Endothelial cell of umbilical vein (primary cell): Measurements from ENCODE around the gene STX16. TPM values are rescaled to one million over a fixed set of nuclear protein-coding genes. Genes with fewer than 3 reads are reported as not detected.

Experiments used
- BruUV-seq: library from RNA; stranded (reverse); fragments of 400-500 nt; replicated peaks from 2 replicates; lab custom pipeline; 2021; lab: Mats Ljungman, UMichigan
- CTCF ChIA-PET: fragments of 300-600, 350-600 bp; sonication (Branson Sonifier 250); formaldehyde crosslinking; loops from one replicate; lab custom pipeline; 2021; ENCODE audit warnings: antibody characterized with exemption, inconsistent platforms; lab: Charles Lee
- POLR2A ChIA-PET: fragments of 300-600, 350-600 bp; sonication (Branson Sonifier 250); formaldehyde crosslinking; loops from one replicate; lab custom pipeline; 2021; ENCODE audit warnings: antibody characterized with exemption, inconsistent platforms; lab: Charles Lee
- DNase-seq: peaks from one replicate; pipeline ENCODE4 v3.0.0-alpha.2; 2011; ENCODE audit warnings: low read depth, low spot score
- FAIRE-seq: peaks from 2 replicates; lab custom pipeline; 2011; peaks lifted over from hg19 to GRCh38; lab: Jason Lieb, UNC
- H2AFZ ChIP-seq: 2 replicates; pipeline ENCODE4 v1.6.0; 2012; ENCODE audit warnings: low read depth, low read length, control low read depth, inconsistent platforms
- H3K27ac ChIP-seq: 2 replicates; pipeline ENCODE4 v1.5.1; 2011; ENCODE audit warnings: low read depth, mild to moderate bottlenecking, control low read depth, low read length, moderate library complexity; ENCODE audit not compliant: insufficient read depth
- H3K27me3 ChIP-seq, 2 experiments: 2 replicates each; pipeline versions ENCODE4 v1.6.0 to v1.6.1; 2011; ENCODE audit warnings: low read length in 2 of 2, mixed read lengths in 1 of 2; ENCODE audit not compliant: control insufficient read depth in 2 of 2, insufficient read depth in 2 of 2
- H3K36me3 ChIP-seq, 2 experiments: 2 replicates in 1 of 2; 3 replicates in 1 of 2; pipeline ENCODE4 v1.5.1; 2011; ENCODE audit warnings: low read length in 2 of 2, mild to moderate bottlenecking in 1 of 2, moderate library complexity in 1 of 2; ENCODE audit not compliant: control insufficient read depth in 2 of 2, insufficient read depth in 2 of 2; ENCODE audit errors: extremely low read depth in 1 of 2
- H3K4me1 ChIP-seq: 3 replicates; pipeline ENCODE4 v1.5.1; 2011; ENCODE audit warnings: mild to moderate bottlenecking, low read length; ENCODE audit not compliant: control insufficient read depth, insufficient read depth; ENCODE audit errors: extremely low read depth
- H3K4me2 ChIP-seq: 2 replicates; pipeline ENCODE4 v1.6.1; 2011; ENCODE audit warnings: low read length, control low read depth, mixed read lengths; ENCODE audit not compliant: insufficient read depth
- H3K4me3 ChIP-seq, 3 experiments: fragments of 200-600 bp in 1 of 3; sonication (generic), shearing (Covaris generic) in 1 of 3; replicated peaks in 1 of 3; 2 replicates each; pipeline ENCODE4 v1.5.1; 2011 to 2016; ENCODE audit warnings: control low read depth in 3 of 3, low read length in 3 of 3, mild to moderate bottlenecking in 2 of 3, inconsistent platforms in 1 of 3, low read depth in 1 of 3, moderate library complexity in 1 of 3; ENCODE audit not compliant: insufficient read depth in 1 of 3
- H3K79me2 ChIP-seq: 2 replicates; pipeline ENCODE4 v1.6.0; 2012; ENCODE audit warnings: low read length, inconsistent platforms; ENCODE audit not compliant: control insufficient read depth, insufficient read depth
- H3K9ac ChIP-seq: replicated peaks from 2 replicates; pipeline ENCODE3; 2011; ENCODE audit warnings: low read length, control low read depth; ENCODE audit not compliant: insufficient read depth; ENCODE audit errors: extremely low read depth
- H3K9me1 ChIP-seq: replicated peaks from 3 replicates; pipeline ENCODE4 v1.6.0; 2011; ENCODE audit warnings: mild to moderate bottlenecking, low read length; ENCODE audit not compliant: control insufficient read depth, insufficient read depth; ENCODE audit errors: extremely low read depth
- H3K9me3 ChIP-seq: replicated peaks from 2 replicates; pipeline ENCODE4 v1.5.1; 2012; ENCODE audit warnings: low read length, inconsistent platforms; ENCODE audit not compliant: control insufficient read depth, insufficient read depth
- H4K20me1 ChIP-seq: replicated peaks from 2 replicates; pipeline ENCODE3; 2011; ENCODE audit warnings: mild to moderate bottlenecking, low read length; ENCODE audit not compliant: control insufficient read depth, insufficient read depth; ENCODE audit errors: extremely low read depth
- EZH2 ChIP-seq: IDR thresholded peaks from 2 replicates; pipeline ENCODE4 v1.6.1; 2012; ENCODE audit warnings: borderline replicate concordance, low read depth, mild to moderate bottlenecking, moderate library complexity, low read length, inconsistent platforms; ENCODE audit not compliant: severe bottlenecking
- FOS ChIP-seq: IDR thresholded peaks from 2 replicates; pipeline ENCODE4 v1.6.1; 2011; ENCODE audit warnings: mild to moderate bottlenecking, low read length, moderate library complexity, borderline replicate concordance; ENCODE audit not compliant: insufficient read depth
- GATA2 ChIP-seq: IDR thresholded peaks from 2 replicates; pipeline ENCODE4 v1.7.0; 2011; ENCODE audit warnings: low read depth, mild to moderate bottlenecking, moderate library complexity, mixed read lengths, low read length; ENCODE audit not compliant: insufficient read length, insufficient read depth
- JUN ChIP-seq: IDR thresholded peaks from 2 replicates; pipeline ENCODE4 v1.6.1; 2011; ENCODE audit warnings: borderline replicate concordance, low read depth; ENCODE audit not compliant: insufficient read length, insufficient read depth
- MYC ChIP-seq: IDR thresholded peaks from one replicate; pipeline ENCODE4 v1.6.1; 2011; ENCODE audit warnings: mild to moderate bottlenecking, low read depth, low read length
- POLR2A ChIP-seq: IDR thresholded peaks from 2 replicates; pipeline ENCODE4 v1.6.1; 2012; ENCODE audit warnings: low read depth, mild to moderate bottlenecking, control low read depth, low read length
- POLR2AphosphoS5 ChIP-seq: IDR thresholded peaks from 2 replicates; pipeline ENCODE4 v1.6.1; 2012; ENCODE audit warnings: low read depth, mild to moderate bottlenecking, control low read depth, low read length, moderate library complexity; ENCODE audit not compliant: insufficient read depth
- dilution Hi-C: fragments of 300-500 bp; cut with MboI; formaldehyde crosslinking; loops from one replicate; pipeline ENCODE4 v1.15.0; 2019; ENCODE audit warnings: low sequenced_read_pairs; ENCODE audit not compliant: extremely low pct_ligation_motif_present
- intact Hi-C: fragments of 100-400 bp; cut with micrococcal nuclease; formaldehyde crosslinking; loops from one replicate; pipeline ENCODE4 v1.10.0; 2022
- polyA plus RNA-seq, 4 experiments: library from polyadenylated mRNA; depleted of rRNA in 3 of 4; stranded (reverse) in 3 of 4; unstranded in 1 of 4; fragments of >200 nt; gene quantifications; 2 replicates each; pipeline versions ENCODE4 v1.2.1 to v1.2.3, GENCODE V29; 2011 to 2012; ENCODE audit warnings: missing spikeins in 1 of 4
- total RNA-seq: library from RNA; stranded (reverse); gene quantifications from 2 replicates; pipeline ENCODE4 v1.2.3, GENCODE V29; 2021
- TF ChIP-seq, protein P1 (sequence below): IDR thresholded peaks from 2 replicates; pipeline ENCODE4 v1.6.1; 2011; ENCODE audit not compliant: insufficient read depth, insufficient read length
- TF ChIP-seq, protein P2 (sequence below), 2 donors: IDR thresholded peaks; 1 replicate in 1 of 2; 2 replicates in 1 of 2; pipeline ENCODE4 v1.5.1; 2011; ENCODE audit warnings: low read length in 2 of 2, mild to moderate bottlenecking in 2 of 2, moderate library complexity in 2 of 2, control low read depth in 1 of 2, inconsistent platforms in 1 of 2, low read depth in 1 of 2; ENCODE audit not compliant: insufficient read depth in 1 of 2; ENCODE audit errors: extremely low read depth in 1 of 2

The STX16 gene
- total and polyA plus RNA-seq, 2 donors (not counting 3 experiments of a cell fraction or from before 2014, with no cell fraction given): 43.1 to 63.5 TPM

DNA sequence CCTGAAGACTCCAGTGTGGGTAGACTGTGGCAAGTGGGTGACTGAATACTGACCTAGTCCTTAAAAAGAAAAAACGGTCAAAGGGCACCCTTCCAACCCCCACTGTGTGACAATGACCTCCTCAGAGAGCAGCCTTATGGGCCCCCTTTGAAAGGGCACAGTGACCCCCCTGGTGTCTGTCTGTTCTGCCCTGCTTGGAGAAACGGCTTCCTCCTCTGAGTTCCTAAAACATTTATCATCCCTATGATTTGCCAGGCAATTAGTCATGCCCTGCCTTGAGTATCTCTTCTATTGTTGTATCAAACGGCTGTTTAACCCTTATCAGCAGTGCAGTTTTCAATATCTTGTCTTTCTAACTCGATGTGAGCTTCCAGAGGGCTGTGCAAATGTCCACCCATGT is 21.0 kb upstream of the STX16 start:
- Histone ChIP-seq H3K36me3 (no peaks in the 10 kb centered on the region), H3K4me2 (peak overlapping the region; percentile 23), H3K4me3 (no peak overlapping the region), H3K79me2 (no peaks in the 10 kb centered on the region), H4K20me1 (no peaks in the 10 kb centered on the region), H3K9me1 (no peaks in the 10 kb centered on the region), H2AFZ (peak overlapping the region; percentile 58), H3K9ac (no peak overlapping the region), H3K4me1 (peaks cover 34% of the 10 kb centered on the region), H3K27ac (peak overlapping the region; percentile 67), H3K27me3 (no peaks in the 10 kb centered on the region), H3K9me3 (no peaks in the 10 kb centered on the region)
- peak; percentile 61 for DNase-seq
- intact Hi-C loops (no loop called here), dilution Hi-C loops (no loop called here)
- ChIA-PET POLR2A (no interaction called here), CTCF (interaction anchor here (0.7 to 2.2 kb wide), 6 partner anchors 8 to 148 kb away, joined by 3 to 11 read pairs (median 4); partner anchors contain the start of gene STX16)
- BruUV-seq: no TSS peak
- no peak for TF ChIP-seq MYC
- no peak for TF ChIP-seq POLR2A
- TF ChIP-seq, protein P1, sequence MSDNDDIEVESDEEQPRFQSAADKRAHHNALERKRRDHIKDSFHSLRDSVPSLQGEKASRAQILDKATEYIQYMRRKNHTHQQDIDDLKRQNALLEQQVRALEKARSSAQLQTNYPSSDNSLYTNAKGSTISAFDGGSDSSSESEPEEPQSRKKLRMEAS: no peak
- peak; percentile 73 for TF ChIP-seq GATA2
- peak; percentile 19 for TF ChIP-seq JUN
- no peak for TF ChIP-seq EZH2
- peak; percentile 91 for TF ChIP-seq FOS
- TF ChIP-seq POLR2AphosphoS5: peak; percentile 51
- TF ChIP-seq, protein P2, sequence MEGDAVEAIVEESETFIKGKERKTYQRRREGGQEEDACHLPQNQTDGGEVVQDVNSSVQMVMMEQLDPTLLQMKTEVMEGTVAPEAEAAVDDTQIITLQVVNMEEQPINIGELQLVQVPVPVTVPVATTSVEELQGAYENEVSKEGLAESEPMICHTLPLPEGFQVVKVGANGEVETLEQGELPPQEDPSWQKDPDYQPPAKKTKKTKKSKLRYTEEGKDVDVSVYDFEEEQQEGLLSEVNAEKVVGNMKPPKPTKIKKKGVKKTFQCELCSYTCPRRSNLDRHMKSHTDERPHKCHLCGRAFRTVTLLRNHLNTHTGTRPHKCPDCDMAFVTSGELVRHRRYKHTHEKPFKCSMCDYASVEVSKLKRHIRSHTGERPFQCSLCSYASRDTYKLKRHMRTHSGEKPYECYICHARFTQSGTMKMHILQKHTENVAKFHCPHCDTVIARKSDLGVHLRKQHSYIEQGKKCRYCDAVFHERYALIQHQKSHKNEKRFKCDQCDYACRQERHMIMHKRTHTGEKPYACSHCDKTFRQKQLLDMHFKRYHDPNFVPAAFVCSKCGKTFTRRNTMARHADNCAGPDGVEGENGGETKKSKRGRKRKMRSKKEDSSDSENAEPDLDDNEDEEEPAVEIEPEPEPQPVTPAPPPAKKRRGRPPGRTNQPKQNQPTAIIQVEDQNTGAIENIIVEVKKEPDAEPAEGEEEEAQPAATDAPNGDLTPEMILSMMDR (IDR thresholded peaks at IDR 0.05; ENCODE audit: extremely low read depth in 1 of 2, insufficient read depth in 1 of 2, low read depth in 1 of 2, low read length in 2 of 2): no peak
- FAIRE-seq: peak; percentile 87
